Heart left ventricle (tissue), 16 donors: ENCODE results near the gene MVD. TPM values are rescaled to one million over a fixed set of nuclear protein-coding genes. Genes with fewer than 3 reads are reported as not detected.

ENCODE experiments used
- ATAC-seq, 4 donors: fragments of 200-7000 bp; cut with Tn5 transposase; one replicate each; pipeline ENCODE4 v1.9.1; 2020 to 2022; ENCODE audit warnings: moderate library complexity in 4 of 4, mild to moderate bottlenecking in 3 of 4, moderate number of reproducible peaks in 1 of 4
- DNase-seq, 5 donors: peaks; one replicate each; pipeline ENCODE4 v3.0.0-alpha.2; 2020
- H3K27ac ChIP-seq, 12 donors: fragments of 200-600 bp; sonication (generic) in 4 of 12; one replicate each; pipeline versions ENCODE4 v1.5.0 to v1.8.0; 2016 to 2022; ENCODE audit warnings: mild to moderate bottlenecking in 2 of 12
- H3K27me3 ChIP-seq, 9 donors: fragments of 200-600 bp; sonication (generic) in 2 of 9; one replicate each; pipeline versions ENCODE4 v1.5.1 to v1.8.0; 2016 to 2022; ENCODE audit warnings: mild to moderate bottlenecking in 3 of 9
- H3K36me3 ChIP-seq, 9 donors: fragments of 200-600 bp; sonication (generic) in 2 of 9; one replicate each; pipeline versions ENCODE4 v1.5.0 to v1.8.0; 2018 to 2022; ENCODE audit warnings: mild to moderate bottlenecking in 2 of 9
- H3K4me1 ChIP-seq, 12 donors: fragments of 200-600 bp; sonication (generic) in 4 of 12; one replicate each; pipeline versions ENCODE4 v1.5.0 to v1.8.0; 2016 to 2022; ENCODE audit warnings: mild to moderate bottlenecking in 3 of 12
- H3K4me3 ChIP-seq, 12 donors: fragments of 200-600 bp; sonication (generic) in 4 of 12; one replicate each; pipeline versions ENCODE4 v1.5.0 to v1.8.0; 2017 to 2022; ENCODE audit warnings: mild to moderate bottlenecking in 9 of 12, moderate library complexity in 4 of 12
- H3K9me3 ChIP-seq, 12 donors: fragments of 200-600 bp; sonication (generic) in 4 of 12; one replicate each; pipeline versions ENCODE4 v1.5.0 to v1.8.0; 2016 to 2022; ENCODE audit warnings: mild to moderate bottlenecking in 1 of 12
- CTCF ChIP-seq, 12 donors: fragments of 200-600 bp; sonication (generic) in 4 of 12; IDR thresholded peaks; one replicate each; pipeline versions ENCODE4 v1.5.0 to v1.8.0; 2018 to 2022; ENCODE audit warnings: antibody characterized with exemption in 12 of 12, mild to moderate bottlenecking in 5 of 12
- POLR2A ChIP-seq, 2 donors: fragments of 450-650 bp; IDR thresholded peaks; one replicate each; pipeline ENCODE4 v1.6.1; 2017; ENCODE audit warnings: antibody characterized with exemption in 2 of 2, mild to moderate bottlenecking in 2 of 2, moderate library complexity in 2 of 2
- WGBS, 4 donors: extraction: QIAGEN DNeasy Blood & Tissue Kit in 2 of 4; methylation state at CpG; one replicate each; pipeline versions ENCODE4 v1.1.5 to v1.1.7; 2013 to 2018; 5-methylcytosine and 5-hydroxymethylcytosine counted together
- intact Hi-C, 10 donors: fragments of 100-400 bp; cut with DNase I; formaldehyde crosslinking; loops; one replicate each; pipeline versions ENCODE4 v1.11.1 to v1.14.2; 2022
- polyA plus RNA-seq, 2 donors: library from polyadenylated mRNA; stranded (reverse); fragments of 200-250 nt; gene quantifications; one replicate each; pipeline ENCODE4 v1.2.3, GENCODE V29; 2013
- total RNA-seq, 9 donors: library from RNA; depleted of rRNA in 2 of 9; stranded (reverse); fragments of >200 nt in 2 of 9; fragmentation: NEBNext Ultra II Directional in 3 of 9; extraction: Animal tissue kit (Norgen Biotek cat#: 25700) in 3 of 9; gene quantifications; one replicate each; pipeline versions ENCODE4 v1.1.0 to v1.2.4, GENCODE V29; 2016 to 2023
- donor health status: ischemic (EF 13 %, LVEDD 7.1; RV severe dilation, severe dysfunction).
- donor health status: healthy with polysubstance abuse.
- donor health status: DM: no; HTN: yes; CAD: no.
- donor health status: DM: no; HTN: no; CAD: no.
- donor health status: ischemic (EF 25% LVEDD 6.9; RV normal size, moderate dysfunction).
- donor health status: ischemic (EF 25% LVEDD 5.7; RV mildly dilated, moderate dysfunction).
- donor health status: healthy.
- donor health status: DM: yes; HTN: yes; CAD: no.
- donor health status: ischemic (EF 35%, LVEDD 5.7; RV mildly dilated, moderate dysfunction).
- donor health status: nonischemic (EF 11% LVEDD 7.7; RV severe dilation, severe dysfunction).
- donor health status: DM: yes; HTN: yes; CAD: no.
- donor health status: PGD.
- donor health status: ischemic (EF 29% LVEDD 5.4; RV normal size, mild dysfunction).
- donor health status: nonischemic (EF 23%, LVEDD 6.1; RV moderate dilation, normal function).

MVD gene
- total and polyA plus RNA-seq, 11 donors: 17.5 to 41.2 (median 21.0) TPM

- ATAC-seq (no peak), DNase-seq (no peak)
- Histone ChIP-seq H3K27me3 (no peaks in the 10 kb centered on the region), H3K36me3 (peaks cover 0 to 46% (median 11%) of the 10 kb centered on the region in 9 donors), H3K4me1 (peaks cover 0 to 25% (median 14%) of the 10 kb centered on the region in 12 donors), H3K4me3 (no peak overlapping the region), H3K27ac (no peak overlapping the region), H3K9me3 (no peaks in the 10 kb centered on the region)
- intact Hi-C loops: loop anchor here in 2 of 10 donors (5.0 kb wide), 2 partner anchors 48 to 57 kb away; no protein-coding TSS in a partner anchor
- 83 to 92% (median 90%) methylated on average over 8 to 28 of the region's 28 CpGs for WGBS, 4 donors
- TF ChIP-seq POLR2A (IDR thresholded peaks at IDR 0.05): no peak
These were observed 8.4 kb downstream of the MVD start for GRCh38 chr16:88654363-88655052.

- Histone ChIP-seq H3K36me3 (peaks cover 0 to 47% (median 11%) of the 10 kb centered on the region in 9 donors), H3K27ac (no peak overlapping the region), H3K4me3 (no peak overlapping the region), H3K4me1 (peaks cover 0 to 28% (median 14%) of the 10 kb centered on the region in 12 donors), H3K27me3 (no peaks in the 10 kb centered on the region), H3K9me3 (no peaks in the 10 kb centered on the region)
- intact Hi-C loops: loop anchor here in 2 of 10 donors (5.0 kb wide), 2 partner anchors 49 to 56 kb away; no protein-coding TSS in a partner anchor
- WGBS, 4 donors: 84 to 92% (median 89%) methylated on average over 25 to 32 of the region's 32 CpGs
- no peak for ATAC-seq
- no peak for TF ChIP-seq CTCF (IDR thresholded peaks at IDR 0.05)
- no peak for DNase-seq
These were observed 9.1 kb downstream of the MVD start for GRCh38 chr16:88653596-88654362.

GRCh38 chr16:88653101-88653500 lies 9.8 kb downstream of the MVD start:
- no peaks in the 10 kb centered on the region for H3K27me3 ChIP-seq
- intact Hi-C loops: loop anchor here in 2 of 10 donors (5.0 kb wide), 2 partner anchors 49 to 56 kb away; no protein-coding TSS in a partner anchor
- DNase-seq (no peak), ATAC-seq (no peak)
- no peaks in the 10 kb centered on the region for H3K9me3 ChIP-seq
- no peak for TF ChIP-seq POLR2A (IDR thresholded peaks at IDR 0.05)
- TF ChIP-seq CTCF (IDR thresholded peaks at IDR 0.05): no peak
- WGBS, 4 donors: 88 to 90% (median 89%) methylated on average over 13 of the region's 13 CpGs
- no peak overlapping the region for H3K4me3 ChIP-seq
- H3K36me3 ChIP-seq: peaks cover 0 to 48% (median 11%) of the 10 kb centered on the region in 9 donors
- no peak overlapping the region for H3K27ac ChIP-seq
- H3K4me1 ChIP-seq: peaks cover 0 to 34% (median 14%) of the 10 kb centered on the region in 12 donors

- no peak for DNase-seq
- Histone ChIP-seq H3K9me3 (no peaks in the 10 kb centered on the region), H3K4me3 (no peak overlapping the region), H3K27ac (no peak overlapping the region), H3K36me3 (peaks cover 0 to 44% (median 11%) of the 10 kb centered on the region in 9 donors), H3K27me3 (no peaks in the 10 kb centered on the region), H3K4me1 (peaks cover 0 to 38% (median 14%) of the 10 kb centered on the region in 12 donors)
- TF ChIP-seq POLR2A (IDR thresholded peaks at IDR 0.05) (no peak), CTCF (IDR thresholded peaks at IDR 0.05) (no peak)
- ATAC-seq: no peak
- intact Hi-C loops: loop anchor here in 2 of 10 donors (5.0 kb wide), 2 partner anchors 50 to 55 kb away; no protein-coding TSS in a partner anchor
- 91 to 98% (median 97%) methylated on average over 7 to 8 of the region's 8 CpGs for WGBS, 4 donors
These were observed 10.2 kb downstream of the MVD start for GRCh38 chr16:88652762-88653063.
